Gastrocnemius medialis (tissue), 4 donors: ENCODE data around the gene ARMC3. TPM values are rescaled to one million over a fixed set of nuclear protein-coding genes. Genes with fewer than 3 reads are reported as not detected.

Source experiments
- ATAC-seq, 2 donors: fragments of 150-250 bp; one replicate each; pipeline ENCODE4 v1.9.1; 2016
- DNase-seq, 2 donors: peaks; one replicate each; pipeline ENCODE4 v3.0.0-alpha.2; 2019
- H3K27ac ChIP-seq, 4 donors: fragments of 200-600 bp; sonication (generic); 1 replicate in 1 of 4; 2 replicates in 3 of 4; pipeline ENCODE4 v1.5.1; 2016 to 2018; ENCODE audit warnings: mild to moderate bottlenecking in 2 of 4, moderate library complexity in 1 of 4
- H3K27me3 ChIP-seq, 3 donors: fragments of 200-600 bp; sonication (generic) in 2 of 3; 1 replicate in 1 of 3; 2 replicates in 2 of 3; pipeline versions ENCODE4 v1.5.1 to v1.6.0; 2016 to 2019; ENCODE audit warnings: mild to moderate bottlenecking in 1 of 3, moderate library complexity in 1 of 3
- H3K36me3 ChIP-seq, 2 donors: fragments of 200-600 bp; sonication (generic) in 1 of 2; one replicate each; pipeline ENCODE4 v1.5.1; 2017 to 2018
- H3K4me1 ChIP-seq, 2 donors: fragments of 200-600 bp; sonication (generic) in 1 of 2; one replicate each; pipeline ENCODE4 v1.5.1; 2016 to 2017; ENCODE audit warnings: mild to moderate bottlenecking in 2 of 2
- H3K4me3 ChIP-seq, 4 donors: fragments of 200-600 bp; sonication (generic) in 3 of 4; 1 replicate in 1 of 4; 2 replicates in 3 of 4; pipeline ENCODE4 v1.5.1; 2016 to 2019; ENCODE audit warnings: mild to moderate bottlenecking in 2 of 4
- H3K9me3 ChIP-seq, 3 donors: fragments of 200-600 bp; sonication (generic) in 2 of 3; 1 replicate in 1 of 3; 2 replicates in 2 of 3; pipeline ENCODE4 v1.5.1; 2016 to 2019
- POLR2A ChIP-seq, 2 donors: fragments of 450-650 bp; IDR thresholded peaks; one replicate each; pipeline ENCODE4 v1.6.1; 2017; ENCODE audit warnings: antibody characterized with exemption in 2 of 2, mild to moderate bottlenecking in 2 of 2, moderate library complexity in 2 of 2
- in situ Hi-C, 4 donors: fragments of 200-750 bp; cut with MboI; loops; one replicate each; pipeline versions ENCODE4 v1.15.0 to v1.8.0; 2017; ENCODE audit warnings: low sequenced_read_pairs in 4 of 4
- intact Hi-C: fragments of 100-400 bp; cut with DNase I; formaldehyde crosslinking; loops from one replicate; pipeline ENCODE4 v1.15.1; 2023; ENCODE audit warnings: low total_unique reads
- total RNA-seq, 4 donors: library from RNA; depleted of rRNA; stranded (reverse); fragments of >200 nt; gene quantifications; one replicate each; pipeline versions ENCODE4 v1.1.0 to v1.2.3, GENCODE V29; 2016
- TF ChIP-seq, protein P1 (sequence below), 5 experiments: fragments of 450-650 bp in 3 of 5; fragments of 200-600 bp in 2 of 5; sonication (generic) in 2 of 5; IDR thresholded peaks in 4 of 5; conservative IDR thresholded peaks in 1 of 5; 1 replicate in 4 of 5; 2 replicates in 1 of 5; pipeline ENCODE4 v1.5.1; 2016 to 2019; ENCODE audit warnings: antibody characterized with exemption in 5 of 5, mild to moderate bottlenecking in 3 of 5, moderate library complexity in 3 of 5

The ARMC3 gene
- total RNA-seq, 4 donors from 2014 or later: not detected

GRCh38 chr10:22990443-22990842, 62.6 kb downstream of the ARMC3 start:
- in situ Hi-C loops: loop anchor here (25.0 kb wide), 4 partner anchors 403 to 1503 kb away; no protein-coding TSS in a partner anchor
- DNase-seq (no peak), ATAC-seq (no peak)
- Histone ChIP-seq H3K4me3 (no peak overlapping the region), H3K9me3 (no peaks in the 10 kb centered on the region), H3K4me1 (peaks cover 0 to 4% of the 10 kb centered on the region in 2 donors), H3K27me3 (no peaks in the 10 kb centered on the region), H3K27ac (no peak overlapping the region), H3K36me3 (no peaks in the 10 kb centered on the region)
- no peak for TF ChIP-seq POLR2A (IDR thresholded peaks at IDR 0.05)
- TF ChIP-seq, protein P1, sequence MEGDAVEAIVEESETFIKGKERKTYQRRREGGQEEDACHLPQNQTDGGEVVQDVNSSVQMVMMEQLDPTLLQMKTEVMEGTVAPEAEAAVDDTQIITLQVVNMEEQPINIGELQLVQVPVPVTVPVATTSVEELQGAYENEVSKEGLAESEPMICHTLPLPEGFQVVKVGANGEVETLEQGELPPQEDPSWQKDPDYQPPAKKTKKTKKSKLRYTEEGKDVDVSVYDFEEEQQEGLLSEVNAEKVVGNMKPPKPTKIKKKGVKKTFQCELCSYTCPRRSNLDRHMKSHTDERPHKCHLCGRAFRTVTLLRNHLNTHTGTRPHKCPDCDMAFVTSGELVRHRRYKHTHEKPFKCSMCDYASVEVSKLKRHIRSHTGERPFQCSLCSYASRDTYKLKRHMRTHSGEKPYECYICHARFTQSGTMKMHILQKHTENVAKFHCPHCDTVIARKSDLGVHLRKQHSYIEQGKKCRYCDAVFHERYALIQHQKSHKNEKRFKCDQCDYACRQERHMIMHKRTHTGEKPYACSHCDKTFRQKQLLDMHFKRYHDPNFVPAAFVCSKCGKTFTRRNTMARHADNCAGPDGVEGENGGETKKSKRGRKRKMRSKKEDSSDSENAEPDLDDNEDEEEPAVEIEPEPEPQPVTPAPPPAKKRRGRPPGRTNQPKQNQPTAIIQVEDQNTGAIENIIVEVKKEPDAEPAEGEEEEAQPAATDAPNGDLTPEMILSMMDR (IDR thresholded peaks at IDR 0.05 in 4 of 5, conservative IDR thresholded peaks at IDR 0.05 in 1 of 5): no peak
- intact Hi-C loops: no loop called here

- Histone ChIP-seq H3K4me3 (no peak overlapping the region), H3K4me1 (peaks cover 0 to 4% of the 10 kb centered on the region in 2 donors), H3K27ac (no peak overlapping the region), H3K27me3 (no peaks in the 10 kb centered on the region), H3K36me3 (no peaks in the 10 kb centered on the region), H3K9me3 (no peaks in the 10 kb centered on the region)
- no peak for DNase-seq
- intact Hi-C loops (no loop called here), in situ Hi-C loops (loop anchor here (25.0 kb wide), 4 partner anchors 405 to 1505 kb away; no protein-coding TSS in a partner anchor)
- no peak for ATAC-seq
- no peak for TF ChIP-seq POLR2A (IDR thresholded peaks at IDR 0.05)
- TF ChIP-seq, protein P1 (IDR thresholded peaks at IDR 0.05 in 4 of 5, conservative IDR thresholded peaks at IDR 0.05 in 1 of 5): no peak
These were observed 64.2 kb downstream of the ARMC3 start for GRCh38 chr10:22992075-22992474.

GRCh38 chr10:22992621-22993020, 64.8 kb downstream of the ARMC3 start:
- intact Hi-C loops: no loop called here

GRCh38 chr10:22993314-22993713, 65.5 kb downstream of the ARMC3 start:
- H3K4me3 ChIP-seq: no peak overlapping the region
- peaks cover 0 to 4% of the 10 kb centered on the region in 2 donors for H3K4me1 ChIP-seq
- intact Hi-C loops (no loop called here), in situ Hi-C loops (loop anchor here (25.0 kb wide), 4 partner anchors 406 to 1506 kb away; no protein-coding TSS in a partner anchor)
- no peak overlapping the region for H3K27ac ChIP-seq
- no peak for ATAC-seq
- H3K27me3 ChIP-seq: no peaks in the 10 kb centered on the region
- no peaks in the 10 kb centered on the region for H3K36me3 ChIP-seq
- TF ChIP-seq POLR2A (IDR thresholded peaks at IDR 0.05): no peak
- TF ChIP-seq, protein P1 (IDR thresholded peaks at IDR 0.05 in 4 of 5, conservative IDR thresholded peaks at IDR 0.05 in 1 of 5): no peak
- no peak for DNase-seq
- H3K9me3 ChIP-seq: no peaks in the 10 kb centered on the region

More at GRCh38 chr10:22992621-22993020, 64.8 kb downstream of the ARMC3 start:
- in situ Hi-C loops: loop anchor here (25.0 kb wide), 4 partner anchors 405 to 1505 kb away; no protein-coding TSS in a partner anchor
- ATAC-seq (no peak), DNase-seq (no peak)
- TF ChIP-seq POLR2A (IDR thresholded peaks at IDR 0.05): no peak
- TF ChIP-seq, protein P1 (IDR thresholded peaks at IDR 0.05 in 4 of 5, conservative IDR thresholded peaks at IDR 0.05 in 1 of 5): no peak
- no peaks in the 10 kb centered on the region for H3K9me3 ChIP-seq
- H3K27ac ChIP-seq: no peak overlapping the region
- H3K27me3 ChIP-seq: no peaks in the 10 kb centered on the region
- peaks cover 0 to 4% of the 10 kb centered on the region in 2 donors for H3K4me1 ChIP-seq
- H3K36me3 ChIP-seq: no peaks in the 10 kb centered on the region
- H3K4me3 ChIP-seq: no peak overlapping the region

- Histone ChIP-seq H3K27me3 (peaks cover 0 to 8% (median 0%) of the 10 kb centered on the region in 3 donors), H3K27ac (no peak overlapping the region), H3K4me1 (no peaks in the 10 kb centered on the region), H3K4me3 (no peak overlapping the region), H3K9me3 (no peaks in the 10 kb centered on the region), H3K36me3 (no peaks in the 10 kb centered on the region)
- TF ChIP-seq, protein P1 (IDR thresholded peaks at IDR 0.05 in 4 of 5, conservative IDR thresholded peaks at IDR 0.05 in 1 of 5): no peak
- TF ChIP-seq POLR2A (IDR thresholded peaks at IDR 0.05): no peak
- DNase-seq (no peak), ATAC-seq (no peak)
- intact Hi-C loops: no loop called here
- in situ Hi-C loops: loop anchor here (25.0 kb wide), 4 partner anchors 410 to 1510 kb away; no protein-coding TSS in a partner anchor
These were observed 69.2 kb downstream of the ARMC3 start for GRCh38 chr10:22997096-22997495.
